ENCODE measurements around the gene FANCC. TPM values are rescaled to one million over a fixed set of nuclear protein-coding genes. Genes with fewer than 3 reads are reported as not detected.
A peak's percentile ranks its signal among the peaks of the same experiment; 100 is the strongest.

The FANCC gene
- total and polyA plus RNA-seq, 10 donors = 0.89 to 9.7 (median 6.6) TPM

- H3K27ac ChIP-seq = peak overlapping the region in 1 of 8 donors; percentile 17
- TF ChIP-seq, protein P1, sequence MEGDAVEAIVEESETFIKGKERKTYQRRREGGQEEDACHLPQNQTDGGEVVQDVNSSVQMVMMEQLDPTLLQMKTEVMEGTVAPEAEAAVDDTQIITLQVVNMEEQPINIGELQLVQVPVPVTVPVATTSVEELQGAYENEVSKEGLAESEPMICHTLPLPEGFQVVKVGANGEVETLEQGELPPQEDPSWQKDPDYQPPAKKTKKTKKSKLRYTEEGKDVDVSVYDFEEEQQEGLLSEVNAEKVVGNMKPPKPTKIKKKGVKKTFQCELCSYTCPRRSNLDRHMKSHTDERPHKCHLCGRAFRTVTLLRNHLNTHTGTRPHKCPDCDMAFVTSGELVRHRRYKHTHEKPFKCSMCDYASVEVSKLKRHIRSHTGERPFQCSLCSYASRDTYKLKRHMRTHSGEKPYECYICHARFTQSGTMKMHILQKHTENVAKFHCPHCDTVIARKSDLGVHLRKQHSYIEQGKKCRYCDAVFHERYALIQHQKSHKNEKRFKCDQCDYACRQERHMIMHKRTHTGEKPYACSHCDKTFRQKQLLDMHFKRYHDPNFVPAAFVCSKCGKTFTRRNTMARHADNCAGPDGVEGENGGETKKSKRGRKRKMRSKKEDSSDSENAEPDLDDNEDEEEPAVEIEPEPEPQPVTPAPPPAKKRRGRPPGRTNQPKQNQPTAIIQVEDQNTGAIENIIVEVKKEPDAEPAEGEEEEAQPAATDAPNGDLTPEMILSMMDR (IDR thresholded peaks at IDR 0.05 in 8 of 11, conservative IDR thresholded peaks at IDR 0.05 in 3 of 11) = no peak
- TF ChIP-seq POLR2AphosphoS5 (IDR thresholded peaks at IDR 0.05) (no peak), POLR2A (IDR thresholded peaks at IDR 0.05) (no peak)
Observed at GRCh38 chr9:95096807-95097206, 220.7 kb downstream of the FANCC start.

DNA sequence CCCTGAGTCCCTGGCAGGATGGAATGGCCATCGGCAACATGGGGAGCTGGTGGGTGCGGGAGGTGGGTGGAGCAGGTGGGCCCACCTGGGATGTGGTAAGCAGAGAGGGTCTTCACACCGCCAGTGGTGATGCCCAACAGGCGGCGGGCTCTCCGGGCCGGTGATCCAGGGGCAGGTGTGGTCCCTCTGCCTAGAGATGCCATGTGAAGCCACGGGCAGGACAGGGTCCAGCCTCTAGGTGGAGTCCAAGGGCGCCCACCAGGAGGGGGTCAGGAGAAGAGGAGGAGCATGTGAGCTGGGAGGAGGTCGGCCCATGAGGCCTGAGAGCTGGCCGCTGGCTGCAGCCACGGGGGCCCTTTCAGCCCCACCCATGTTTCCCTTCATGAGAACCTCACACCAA, 221.1 kb downstream of the FANCC start:
- TF ChIP-seq POLR2AphosphoS5 (IDR thresholded peaks at IDR 0.05) (no peak), POLR2A (IDR thresholded peaks at IDR 0.05) (no peak)
- TF ChIP-seq, protein P1 (IDR thresholded peaks at IDR 0.05 in 8 of 11, conservative IDR thresholded peaks at IDR 0.05 in 3 of 11) = no peak
- intact Hi-C loops (cut with DNase I; ENCODE audit: low total_unique reads) = no loop called here
- Histone ChIP-seq H3K36me3 (peaks cover 0 to 29% (median under 1%) of the 10 kb centered on the region in 6 donors), H3K4me1 (peaks cover 9 to 55% (median 33%) of the 10 kb centered on the region in 6 donors), H3K4me3 (no peak overlapping the region), H3K9me3 (no peaks in the 10 kb centered on the region), H3K27ac (peak overlapping the region in 1 of 8 donors; percentile 17), H3K27me3 (replicated peaks in 1 of 7) (no peaks in the 10 kb centered on the region)
- 91 to 97% (median 92%) methylated on average over 12 of the region's 12 CpGs for WGBS, 5 donors
- DNase-seq = no peak

More at GRCh38 chr9:95096807-95097206, 220.7 kb downstream of the FANCC start:
- intact Hi-C loops (cut with DNase I; ENCODE audit: low total_unique reads) = no loop called here
- DNase-seq = no peak
- 65 to 88% (median 80%) methylated on average over 6 of the region's 6 CpGs for WGBS, 5 donors
- no peaks in the 10 kb centered on the region for H3K9me3 ChIP-seq
- peaks cover 9 to 51% (median 29%) of the 10 kb centered on the region in 6 donors for H3K4me1 ChIP-seq
- H3K27me3 ChIP-seq (replicated peaks in 1 of 7) = no peaks in the 10 kb centered on the region
- H3K4me3 ChIP-seq = no peak overlapping the region
- peaks cover 0 to 33% (median 2%) of the 10 kb centered on the region in 6 donors for H3K36me3 ChIP-seq

- Histone ChIP-seq H3K4me3 (no peak overlapping the region), H3K27ac (peak overlapping the region in 6 of 8 donors; percentile 32 to 79 (median 68)), H3K9me3 (no peaks in the 10 kb centered on the region), H3K36me3 (peaks cover 0 to 23% (median 0%) of the 10 kb centered on the region in 6 donors), H3K4me1 (peaks cover 13 to 61% (median 38%) of the 10 kb centered on the region in 6 donors), H3K27me3 (replicated peaks in 1 of 7) (no peaks in the 10 kb centered on the region)
- WGBS, 5 donors = 79 to 89% (median 82%) methylated on average over 21 to 22 of the region's 22 CpGs
- intact Hi-C loops (cut with DNase I; ENCODE audit: low total_unique reads) = no loop called here
- no peak for DNase-seq
- TF ChIP-seq POLR2A (IDR thresholded peaks at IDR 0.05) (no peak), POLR2AphosphoS5 (IDR thresholded peaks at IDR 0.05) (peak in 1 of 3 donors; percentile 4)
- TF ChIP-seq, protein P1 (IDR thresholded peaks at IDR 0.05 in 8 of 11, conservative IDR thresholded peaks at IDR 0.05 in 3 of 11) = no peak
Observed at GRCh38 chr9:95095641-95096355, 221.7 kb downstream of the FANCC start.

DNA sequence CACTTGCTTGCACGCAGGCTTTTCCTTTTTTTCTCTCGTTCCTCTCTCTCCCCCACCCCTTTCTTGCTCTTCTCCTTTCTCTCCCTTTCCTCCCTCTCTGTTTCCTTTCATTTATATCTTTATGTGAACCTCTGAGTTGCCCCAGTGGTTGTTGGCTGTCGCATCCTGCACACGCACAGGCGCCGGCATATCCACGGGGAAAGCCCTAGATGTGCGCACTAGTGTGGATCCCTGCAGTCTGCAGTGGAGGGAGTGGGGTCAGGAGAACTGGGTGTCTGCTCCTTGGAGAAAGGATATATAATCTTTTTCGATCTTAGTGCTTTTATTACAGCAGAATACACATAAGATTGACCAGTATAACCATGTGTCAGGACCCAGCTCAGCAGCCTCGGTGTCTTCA, 223.5 kb downstream of the FANCC start:
- Histone ChIP-seq H3K36me3 (peaks cover 0 to 9% (median 0%) of the 10 kb centered on the region in 6 donors), H3K9me3 (no peaks in the 10 kb centered on the region), H3K4me1 (peaks cover 18 to 76% (median 51%) of the 10 kb centered on the region in 6 donors), H3K27me3 (replicated peaks in 1 of 7) (no peaks in the 10 kb centered on the region), H3K4me3 (no peak overlapping the region), H3K27ac (peak overlapping the region in 4 of 8 donors; percentile 67 to 79 (median 72))
- intact Hi-C loops (cut with DNase I; ENCODE audit: low total_unique reads) = no loop called here
- DNase-seq = no peak
- 79 to 85% (median 82%) methylated on average over 10 of the region's 10 CpGs for WGBS, 5 donors
- TF ChIP-seq, protein P1 (IDR thresholded peaks at IDR 0.05 in 8 of 11, conservative IDR thresholded peaks at IDR 0.05 in 3 of 11) = no peak
- TF ChIP-seq POLR2AphosphoS5 (IDR thresholded peaks at IDR 0.05) = no peak
- TF ChIP-seq POLR2A (IDR thresholded peaks at IDR 0.05) = no peak

Data from spleen (tissue), 11 donors.